Measurements from ENCODE around the gene ARMC2. TPM values are rescaled to one million over a fixed set of nuclear protein-coding genes. Genes with fewer than 3 reads are reported as not detected.

ARMC2 gene
- total RNA-seq, 1 donor: 0.86 TPM

- no peak overlapping the region for H3K4me3 ChIP-seq (ENCODE audit: low read depth, low read length)
- DNase-seq (ENCODE audit: low read depth): no peak
- TF ChIP-seq CTCF (IDR thresholded peaks at IDR 0.05; ENCODE audit: insufficient read depth, low read depth, low read length): no peak
Measured at GRCh38 chr6:108869876-108870275, 21.7 kb downstream of the ARMC2 start.

GRCh38 chr6:108870357-108870756 is 22.1 kb downstream of the ARMC2 start:
- TF ChIP-seq CTCF (IDR thresholded peaks at IDR 0.05; ENCODE audit: insufficient read depth, low read depth, low read length): no peak
- no peak overlapping the region for H3K4me3 ChIP-seq (ENCODE audit: low read depth, low read length)
- no peak for DNase-seq (ENCODE audit: low read depth)

- H3K4me3 ChIP-seq (ENCODE audit: low read depth, low read length): no peak overlapping the region
- DNase-seq (ENCODE audit: low read depth): no peak
- no peak for TF ChIP-seq CTCF (IDR thresholded peaks at IDR 0.05; ENCODE audit: insufficient read depth, low read depth, low read length)
Measured at GRCh38 chr6:108872141-108872557, 23.9 kb downstream of the ARMC2 start.

- no peak overlapping the region for H3K4me3 ChIP-seq (ENCODE audit: low read depth, low read length)
- no peak for TF ChIP-seq CTCF (IDR thresholded peaks at IDR 0.05; ENCODE audit: insufficient read depth, low read depth, low read length)
- no peak for DNase-seq (ENCODE audit: low read depth)
Measured at GRCh38 chr6:108872575-108872974, 24.4 kb downstream of the ARMC2 start.

- TF ChIP-seq CTCF (IDR thresholded peaks at IDR 0.05; ENCODE audit: insufficient read depth, low read depth, low read length): no peak
- no peak overlapping the region for H3K4me3 ChIP-seq (ENCODE audit: low read depth, low read length)
- no peak for DNase-seq (ENCODE audit: low read depth)
Measured at GRCh38 chr6:108873251-108873650, 25.0 kb downstream of the ARMC2 start.

GRCh38 chr6:108873971-108874370 is 25.7 kb downstream of the ARMC2 start:
- no peak for DNase-seq (ENCODE audit: low read depth)
- TF ChIP-seq CTCF (IDR thresholded peaks at IDR 0.05; ENCODE audit: insufficient read depth, low read depth, low read length): no peak

GRCh38 chr6:108874470-108875160 is 26.4 kb downstream of the ARMC2 start:
- no peak overlapping the region for H3K4me3 ChIP-seq (ENCODE audit: low read depth, low read length)
- no peak for TF ChIP-seq CTCF (IDR thresholded peaks at IDR 0.05; ENCODE audit: insufficient read depth, low read depth, low read length)
- DNase-seq (ENCODE audit: low read depth): peak; percentile 85

More at GRCh38 chr6:108873971-108874370, 25.7 kb downstream of the ARMC2 start:
- H3K4me3 ChIP-seq (ENCODE audit: low read depth, low read length): no peak overlapping the region
